BLaER1 (cell line): ENCODE results near the gene UGT2B10.
"Not testable (repeated sequence)": the region's sequence is repeated elsewhere in the genome, so short reads cannot be mapped to it uniquely, and the experiment has no call there.

Experiments used
- H3K27ac ChIP-seq: shearing (Covaris generic); formaldehyde crosslinking; 2 replicates; pipeline ENCODE4 v1.8.1; 2022
- H3K27me3 ChIP-seq: shearing (Covaris generic); formaldehyde crosslinking; 2 replicates; pipeline ENCODE4 v1.8.1; 2022
- H3K36me3 ChIP-seq: shearing (Covaris generic); formaldehyde crosslinking; 2 replicates; pipeline ENCODE4 v1.8.1; 2022
- H3K4me1 ChIP-seq: shearing (Covaris generic); formaldehyde crosslinking; 2 replicates; pipeline ENCODE4 v1.8.1; 2022
- H3K4me2 ChIP-seq: shearing (Covaris generic); formaldehyde crosslinking; 2 replicates; pipeline ENCODE4 v1.8.1; 2022
- H3K4me3 ChIP-seq: shearing (Covaris generic); formaldehyde crosslinking; 2 replicates; pipeline ENCODE4 v1.8.1; 2022
- H3K9ac ChIP-seq: shearing (Covaris generic); formaldehyde crosslinking; 2 replicates; pipeline ENCODE4 v1.8.1; 2022
- H3K9me3 ChIP-seq: shearing (Covaris generic); formaldehyde crosslinking; 2 replicates; pipeline ENCODE4 v1.8.1; 2022
- H4K20me1 ChIP-seq: shearing (Covaris generic); formaldehyde crosslinking; 2 replicates; pipeline ENCODE4 v1.8.1; 2022
- Cebpa-rat ChIP-seq: shearing (Covaris generic); IDR thresholded peaks from 2 replicates; pipeline ENCODE4 v1.8.1; 2022

The UGT2B10 gene

GRCh38 chr4:68817386-68817785 lies 1.6 kb downstream of the UGT2B10 start:
- no peak overlapping the region for H3K4me3 ChIP-seq

GRCh38 chr4:68818030-68818462 lies 2.3 kb downstream of the UGT2B10 start:
- H3K4me3 ChIP-seq, H3K9ac ChIP-seq, H3K4me1 ChIP-seq, H3K4me2 ChIP-seq, H3K27ac ChIP-seq, H4K20me1 ChIP-seq, H3K27me3 ChIP-seq, H3K36me3 ChIP-seq, H3K9me3 ChIP-seq: not testable (repeated sequence)

More at GRCh38 chr4:68817386-68817785, 1.6 kb downstream of the UGT2B10 start:
- no peaks in the 10 kb centered on the region for H3K27me3 ChIP-seq
- no peaks in the 10 kb centered on the region for H3K9me3 ChIP-seq
- no peaks in the 10 kb centered on the region for H3K36me3 ChIP-seq
- no peak overlapping the region for H3K4me2 ChIP-seq
- TF ChIP-seq Cebpa-rat, result no peak
- no peak overlapping the region for H3K27ac ChIP-seq
- no peaks in the 10 kb centered on the region for H4K20me1 ChIP-seq
- H3K9ac ChIP-seq, result no peak overlapping the region
- H3K4me1 ChIP-seq, result no peaks in the 10 kb centered on the region

GRCh38 chr4:68831642-68832041 lies 15.8 kb downstream of the UGT2B10 start:
- Histone ChIP-seq H3K9ac (no peak overlapping the region), H4K20me1 (no peaks in the 10 kb centered on the region), H3K4me3 (no peak overlapping the region), H3K4me1 (no peaks in the 10 kb centered on the region), H3K9me3 (no peaks in the 10 kb centered on the region), H3K27me3 (no peaks in the 10 kb centered on the region), H3K4me2 (no peak overlapping the region), H3K27ac (no peak overlapping the region), H3K36me3 (no peaks in the 10 kb centered on the region)
- no peak for TF ChIP-seq Cebpa-rat

- Histone ChIP-seq H3K27me3 (no peaks in the 10 kb centered on the region), H3K4me1 (no peaks in the 10 kb centered on the region), H4K20me1 (no peaks in the 10 kb centered on the region), H3K36me3 (no peaks in the 10 kb centered on the region), H3K4me2 (no peak overlapping the region), H3K4me3 (no peak overlapping the region), H3K9me3 (peaks cover 9% of the 10 kb centered on the region), H3K9ac (no peak overlapping the region), H3K27ac (no peak overlapping the region)
- no peak for TF ChIP-seq Cebpa-rat
These were observed 34.5 kb downstream of the UGT2B10 start for GRCh38 chr4:68850293-68850692.

GRCh38 chr4:68855771-68856170 lies 40.0 kb downstream of the UGT2B10 start:
- Histone ChIP-seq H4K20me1 (no peaks in the 10 kb centered on the region), H3K9me3 (no peaks in the 10 kb centered on the region), H3K27me3 (no peaks in the 10 kb centered on the region), H3K4me1 (no peaks in the 10 kb centered on the region), H3K4me2 (no peak overlapping the region), H3K36me3 (no peaks in the 10 kb centered on the region), H3K9ac (no peak overlapping the region), H3K27ac (no peak overlapping the region), H3K4me3 (no peak overlapping the region)
- TF ChIP-seq Cebpa-rat, result no peak

GRCh38 chr4:68858039-68858438 lies 42.2 kb downstream of the UGT2B10 start:
- Histone ChIP-seq H3K4me2 (no peak overlapping the region), H4K20me1 (no peaks in the 10 kb centered on the region), H3K4me1 (no peaks in the 10 kb centered on the region), H3K36me3 (no peaks in the 10 kb centered on the region), H3K4me3 (no peak overlapping the region), H3K9ac (no peak overlapping the region), H3K27me3 (no peaks in the 10 kb centered on the region), H3K27ac (no peak overlapping the region), H3K9me3 (no peaks in the 10 kb centered on the region)
- no peak for TF ChIP-seq Cebpa-rat

- Histone ChIP-seq H3K36me3 (no peaks in the 10 kb centered on the region), H4K20me1 (no peaks in the 10 kb centered on the region), H3K27ac (no peak overlapping the region), H3K4me3 (no peak overlapping the region), H3K27me3 (no peaks in the 10 kb centered on the region), H3K9ac (no peak overlapping the region), H3K9me3 (no peaks in the 10 kb centered on the region), H3K4me1 (no peaks in the 10 kb centered on the region), H3K4me2 (no peak overlapping the region)
- TF ChIP-seq Cebpa-rat, result no peak
These were observed 43.9 kb downstream of the UGT2B10 start for GRCh38 chr4:68859655-68860054.

GRCh38 chr4:68861057-68861456 lies 45.3 kb downstream of the UGT2B10 start:
- Histone ChIP-seq H3K27ac (no peak overlapping the region), H3K9ac (no peak overlapping the region), H3K27me3 (no peaks in the 10 kb centered on the region), H3K4me1 (no peaks in the 10 kb centered on the region), H3K9me3 (no peaks in the 10 kb centered on the region), H3K36me3 (no peaks in the 10 kb centered on the region), H3K4me2 (no peak overlapping the region), H3K4me3 (no peak overlapping the region), H4K20me1 (no peaks in the 10 kb centered on the region)
- no peak for TF ChIP-seq Cebpa-rat

- no peak overlapping the region for H3K27ac ChIP-seq
These were observed 48.8 kb downstream of the UGT2B10 start for GRCh38 chr4:68864438-68865187.

GRCh38 chr4:68865188-68865638 lies 49.4 kb downstream of the UGT2B10 start:
- TF ChIP-seq Cebpa-rat, result no peak
- Histone ChIP-seq H3K9ac (no peak overlapping the region), H3K27ac (no peak overlapping the region)

More at GRCh38 chr4:68864438-68865187, 48.8 kb downstream of the UGT2B10 start:
- Histone ChIP-seq H4K20me1 (no peaks in the 10 kb centered on the region), H3K4me3 (no peak overlapping the region), H3K9ac (no peak overlapping the region), H3K9me3 (no peaks in the 10 kb centered on the region), H3K4me2 (no peak overlapping the region), H3K4me1 (no peaks in the 10 kb centered on the region), H3K36me3 (no peaks in the 10 kb centered on the region), H3K27me3 (no peaks in the 10 kb centered on the region)
- no peak for TF ChIP-seq Cebpa-rat

GRCh38 chr4:68865760-68866159 lies 50.0 kb downstream of the UGT2B10 start:
- Histone ChIP-seq H3K27ac (no peak overlapping the region), H3K9ac (no peak overlapping the region), H3K4me1 (no peaks in the 10 kb centered on the region), H3K9me3 (no peaks in the 10 kb centered on the region), H3K36me3 (no peaks in the 10 kb centered on the region), H4K20me1 (no peaks in the 10 kb centered on the region), H3K4me3 (no peak overlapping the region), H3K27me3 (no peaks in the 10 kb centered on the region), H3K4me2 (no peak overlapping the region)
- no peak for TF ChIP-seq Cebpa-rat

More at GRCh38 chr4:68865188-68865638, 49.4 kb downstream of the UGT2B10 start:
- H3K36me3 ChIP-seq, result no peaks in the 10 kb centered on the region
- H3K4me1 ChIP-seq, result no peaks in the 10 kb centered on the region
- H3K9me3 ChIP-seq, result no peaks in the 10 kb centered on the region
- H3K4me2 ChIP-seq, result no peak overlapping the region
- H4K20me1 ChIP-seq, result no peaks in the 10 kb centered on the region
- no peak overlapping the region for H3K4me3 ChIP-seq
- no peaks in the 10 kb centered on the region for H3K27me3 ChIP-seq
